GM06990 (cell line): ENCODE results near the gene ELAVL3.
"Not testable (repeated sequence)": the region's sequence is repeated elsewhere in the genome, so short reads cannot be mapped to it uniquely, and the experiment has no call there.

Experiments
- DNase-seq: peaks from one replicate; pipeline ENCODE4 v3.0.0-alpha.2; 2011; ENCODE audit not compliant: insufficient read length; ENCODE audit errors: extremely low read depth
- H3K27me3 ChIP-seq: replicated peaks from 2 replicates; pipeline ENCODE4 v1.6.0; 2011; ENCODE audit warnings: low read length; ENCODE audit not compliant: control insufficient read depth, insufficient read depth
- H3K36me3 ChIP-seq: 2 replicates; pipeline ENCODE4 v1.5.1; 2011; ENCODE audit warnings: low read length; ENCODE audit not compliant: control insufficient read depth, insufficient read depth
- H3K4me3 ChIP-seq: replicated peaks from 2 replicates; pipeline ENCODE4 v1.5.1; 2011; ENCODE audit warnings: low read depth, mild to moderate bottlenecking, control low read depth, low read length
- TF ChIP-seq, protein P1 (sequence below): IDR thresholded peaks from 2 replicates; pipeline ENCODE4 v1.5.1; 2011; ENCODE audit warnings: low read length, control low read depth, mild to moderate bottlenecking, inconsistent platforms; ENCODE audit not compliant: insufficient read depth, poor library complexity, severe bottlenecking

Gene ELAVL3

DNA sequence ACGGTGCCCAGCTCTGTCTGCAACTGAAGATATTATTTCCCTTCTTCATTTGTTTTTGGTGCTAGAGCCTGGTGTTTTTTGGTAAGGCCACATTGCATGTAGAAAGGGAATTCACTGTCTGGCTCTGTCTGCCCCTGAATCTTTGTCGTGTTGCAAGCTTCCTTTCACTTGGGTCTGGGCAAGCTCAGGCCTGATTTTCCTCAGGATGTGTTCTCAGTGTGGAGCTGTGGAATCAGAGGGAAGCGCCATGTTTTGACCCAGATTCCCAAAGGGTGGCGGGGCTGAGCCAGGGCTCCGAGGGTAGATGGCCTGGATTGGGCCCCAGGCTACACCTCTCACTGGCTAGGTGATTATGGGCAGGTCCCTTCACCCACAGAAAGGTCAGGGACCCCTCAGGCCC, 36.8 kb downstream of the ELAVL3 start:
- Histone ChIP-seq H3K27me3 (no peaks in the 10 kb centered on the region), H3K36me3 (peaks cover 53% of the 10 kb centered on the region), H3K4me3 (no peak overlapping the region)
- TF ChIP-seq, protein P1, sequence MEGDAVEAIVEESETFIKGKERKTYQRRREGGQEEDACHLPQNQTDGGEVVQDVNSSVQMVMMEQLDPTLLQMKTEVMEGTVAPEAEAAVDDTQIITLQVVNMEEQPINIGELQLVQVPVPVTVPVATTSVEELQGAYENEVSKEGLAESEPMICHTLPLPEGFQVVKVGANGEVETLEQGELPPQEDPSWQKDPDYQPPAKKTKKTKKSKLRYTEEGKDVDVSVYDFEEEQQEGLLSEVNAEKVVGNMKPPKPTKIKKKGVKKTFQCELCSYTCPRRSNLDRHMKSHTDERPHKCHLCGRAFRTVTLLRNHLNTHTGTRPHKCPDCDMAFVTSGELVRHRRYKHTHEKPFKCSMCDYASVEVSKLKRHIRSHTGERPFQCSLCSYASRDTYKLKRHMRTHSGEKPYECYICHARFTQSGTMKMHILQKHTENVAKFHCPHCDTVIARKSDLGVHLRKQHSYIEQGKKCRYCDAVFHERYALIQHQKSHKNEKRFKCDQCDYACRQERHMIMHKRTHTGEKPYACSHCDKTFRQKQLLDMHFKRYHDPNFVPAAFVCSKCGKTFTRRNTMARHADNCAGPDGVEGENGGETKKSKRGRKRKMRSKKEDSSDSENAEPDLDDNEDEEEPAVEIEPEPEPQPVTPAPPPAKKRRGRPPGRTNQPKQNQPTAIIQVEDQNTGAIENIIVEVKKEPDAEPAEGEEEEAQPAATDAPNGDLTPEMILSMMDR = no peak
- DNase-seq = no peak

DNA sequence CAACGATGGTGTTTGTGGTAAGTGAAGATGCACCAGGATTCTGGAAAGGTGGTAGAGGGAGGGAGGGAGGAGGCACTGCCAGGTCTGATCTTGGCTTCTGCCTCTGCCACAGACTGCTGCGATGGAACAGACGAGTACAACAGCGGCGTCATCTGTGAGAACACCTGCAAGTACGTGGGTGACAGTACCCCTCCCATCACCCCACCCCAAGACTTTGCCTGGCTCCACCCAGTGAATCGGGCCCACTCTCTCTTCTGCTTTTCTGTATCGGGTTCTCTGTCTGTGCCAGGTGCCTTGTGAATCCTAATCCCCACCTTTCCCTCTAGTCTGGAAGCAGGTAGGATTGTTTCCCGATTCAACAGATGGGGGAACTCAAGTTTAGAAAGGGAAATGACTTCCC, 42.9 kb downstream of the ELAVL3 start:
- H3K36me3 ChIP-seq = peaks cover 26% of the 10 kb centered on the region
- no peaks in the 10 kb centered on the region for H3K27me3 ChIP-seq
- TF ChIP-seq, protein P1 = no peak
- no peak overlapping the region for H3K4me3 ChIP-seq
- DNase-seq = no peak

DNA sequence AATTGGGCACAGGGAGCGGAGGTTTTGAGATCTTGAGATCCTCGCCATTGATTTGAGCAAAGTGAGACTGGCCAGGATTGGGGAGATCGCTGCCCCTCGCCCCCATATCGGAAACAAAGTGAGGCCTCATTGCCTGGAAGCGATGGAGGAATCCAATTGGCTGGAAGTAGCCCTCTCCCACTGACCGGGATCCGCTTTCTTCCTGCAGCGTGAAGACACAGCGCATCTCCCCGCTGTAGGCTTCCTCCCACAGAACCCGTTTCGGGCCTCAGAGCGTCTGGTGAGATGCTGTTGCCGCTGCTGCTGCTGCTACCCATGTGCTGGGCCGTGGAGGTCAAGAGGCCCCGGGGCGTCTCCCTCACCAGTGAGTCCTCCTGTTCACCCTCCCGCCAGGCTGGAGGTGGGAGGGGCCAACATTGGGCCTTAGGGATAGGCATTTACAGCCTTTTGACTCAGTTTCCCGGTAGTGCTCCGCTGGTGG, 45.0 kb downstream of the ELAVL3 start:
- TF ChIP-seq, protein P1 = no peak
- H3K36me3 ChIP-seq = peaks cover 15% of the 10 kb centered on the region
- peak overlapping the region; percentile 75 for H3K4me3 ChIP-seq
- H3K27me3 ChIP-seq = no peaks in the 10 kb centered on the region
- DNase-seq = no peak

DNA sequence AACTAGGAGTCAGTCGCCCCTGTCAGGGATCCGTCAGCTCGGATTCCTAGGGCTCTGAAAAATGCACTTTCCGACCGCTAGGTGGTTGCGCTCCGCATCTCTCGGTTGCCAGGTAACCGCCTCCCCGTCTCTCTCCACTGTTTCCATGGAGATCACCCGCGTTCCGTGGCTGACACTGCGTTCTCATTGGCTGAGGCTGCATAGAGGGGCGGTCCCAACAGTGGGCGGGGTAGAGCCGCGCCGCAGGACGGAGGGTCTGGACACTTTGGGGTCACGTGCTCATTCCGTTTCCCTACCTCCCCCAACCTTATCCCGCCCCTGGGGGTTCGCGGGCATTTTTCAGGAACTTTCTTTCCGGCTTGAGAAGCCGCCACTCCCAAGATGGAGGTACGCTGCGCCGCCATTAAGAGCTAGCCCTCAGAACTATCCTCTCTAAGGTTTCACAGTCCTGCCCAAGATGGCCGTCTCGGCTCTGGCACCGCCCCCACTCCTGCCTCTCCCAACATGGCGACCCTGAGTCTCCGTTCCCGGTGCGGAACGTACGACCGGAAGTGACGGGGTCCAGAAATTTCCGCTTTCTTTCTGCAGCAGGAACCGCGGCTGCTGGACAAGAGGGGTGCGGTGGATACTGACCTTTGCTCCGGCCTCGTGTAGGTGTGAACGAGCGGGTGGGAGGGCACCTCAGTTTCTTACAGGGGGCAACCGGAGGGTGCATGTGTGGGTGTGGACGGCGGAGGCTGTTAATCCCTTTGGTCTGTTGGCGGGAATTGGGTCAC, 45.6 kb downstream of the ELAVL3 start, which contains the start of the genes ODAD3 and PRKCSH:
TSS of gene ODAD3 (minus strand) at position 65 of the 776 bp plus-strand sequence. CDS start 105 bp downstream, outside the sequence.
TSS of gene PRKCSH (plus strand) at position 579 of the 776 bp plus-strand sequence. CDS start 483 bp downstream, outside the sequence.
- peaks cover 13% of the 10 kb centered on the region for H3K36me3 ChIP-seq
- no peaks in the 10 kb centered on the region for H3K27me3 ChIP-seq
- H3K4me3 ChIP-seq = peak within 1 kb of the TSS; percentile 75
- DNase-seq = peak; percentile 99
- TF ChIP-seq, protein P1 = peak; percentile 85

DNA sequence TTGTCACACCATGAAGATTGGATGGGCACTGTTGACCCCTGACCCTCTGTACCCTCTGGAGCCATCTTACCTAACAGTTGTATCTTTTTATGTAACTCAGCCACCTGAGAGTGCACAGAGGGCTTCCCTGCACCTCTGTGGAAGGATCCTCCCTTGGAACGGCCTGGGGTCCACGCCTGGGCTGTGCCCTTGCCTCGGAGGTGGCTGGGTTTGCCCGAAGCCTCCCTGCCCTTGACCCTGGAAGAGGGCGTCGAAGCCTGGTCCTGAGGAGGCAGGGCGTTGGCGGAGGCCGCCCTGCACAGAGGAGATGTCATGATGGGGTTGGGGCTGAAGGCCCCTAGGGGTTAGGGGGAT, 46.2 kb downstream of the ELAVL3 start:
- Histone ChIP-seq H3K27me3 (no peaks in the 10 kb centered on the region), H3K4me3 (peak overlapping the region; percentile 62), H3K36me3 (peaks cover 11% of the 10 kb centered on the region)
- TF ChIP-seq, protein P1 = no peak
- no peak for DNase-seq

DNA sequence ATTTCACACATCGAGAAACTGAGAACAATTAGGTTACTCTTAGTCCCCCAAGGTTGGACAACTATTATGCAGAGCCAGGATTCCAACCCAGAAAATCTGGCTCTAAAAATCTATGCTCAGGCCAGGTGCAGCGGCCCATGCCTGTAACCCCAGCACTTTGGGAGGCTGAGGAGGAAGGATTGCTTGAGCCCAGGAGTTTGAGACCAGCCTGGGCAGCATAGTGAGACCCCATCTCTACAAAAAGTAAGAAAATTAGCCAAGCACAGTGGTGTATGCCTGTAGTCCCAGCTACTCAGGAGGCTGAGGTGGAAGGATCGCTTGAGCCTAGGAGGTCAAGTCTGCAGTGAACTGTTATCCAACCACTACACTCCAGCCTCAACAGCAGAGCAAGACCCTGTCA, 47.3 kb downstream of the ELAVL3 start:
- not testable (repeated sequence) for H3K36me3 ChIP-seq, DNase-seq, H3K4me3 ChIP-seq, H3K27me3 ChIP-seq
